ENCODE results near the gene AADACL4. TPM values are rescaled to one million over a fixed set of nuclear protein-coding genes. Genes with fewer than 3 reads are reported as not detected.

The AADACL4 gene
- polyA plus RNA-seq, 10 donors: not detected

DNA sequence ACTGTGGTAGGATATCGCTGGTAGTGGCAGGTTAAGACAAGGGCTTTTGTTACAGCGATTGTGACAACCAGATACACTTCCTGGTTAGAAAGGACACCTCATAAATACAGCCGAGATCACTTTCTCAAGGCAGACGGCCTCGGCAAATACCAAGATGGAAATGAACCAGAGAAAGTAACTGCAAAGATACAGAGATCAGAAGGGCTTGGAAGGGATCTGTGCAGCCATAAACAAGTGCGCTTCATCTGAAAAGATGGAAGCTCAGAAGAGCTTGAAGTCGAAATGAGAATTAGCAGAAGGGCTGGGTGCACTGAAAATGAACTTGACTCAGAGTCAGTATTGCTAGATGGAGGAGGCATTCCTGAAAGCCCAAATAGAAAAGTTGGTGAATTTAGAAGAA lies 32.9 kb upstream of the AADACL4 start:
- DNase-seq: no peak

DNA sequence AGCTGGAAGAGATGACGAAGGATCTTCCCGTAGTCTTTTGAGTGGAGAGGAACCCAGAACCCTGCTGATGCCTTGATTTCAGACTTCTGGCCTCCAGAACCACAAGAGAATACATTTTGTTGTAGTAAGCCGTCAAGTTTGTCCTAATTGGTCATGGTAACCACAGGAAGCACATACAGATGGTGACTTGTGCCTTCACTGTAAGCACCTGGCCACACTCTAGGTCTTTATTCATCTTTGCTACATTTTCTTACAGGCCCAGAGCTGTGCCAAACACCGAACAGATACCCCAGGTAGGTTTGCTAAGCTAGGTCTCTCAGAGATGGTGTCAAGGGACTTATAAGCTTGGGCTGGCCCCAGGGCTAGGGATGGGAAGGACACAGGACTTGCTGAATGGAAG lies 30.7 kb upstream of the AADACL4 start:
- DNase-seq: no peak

DNA sequence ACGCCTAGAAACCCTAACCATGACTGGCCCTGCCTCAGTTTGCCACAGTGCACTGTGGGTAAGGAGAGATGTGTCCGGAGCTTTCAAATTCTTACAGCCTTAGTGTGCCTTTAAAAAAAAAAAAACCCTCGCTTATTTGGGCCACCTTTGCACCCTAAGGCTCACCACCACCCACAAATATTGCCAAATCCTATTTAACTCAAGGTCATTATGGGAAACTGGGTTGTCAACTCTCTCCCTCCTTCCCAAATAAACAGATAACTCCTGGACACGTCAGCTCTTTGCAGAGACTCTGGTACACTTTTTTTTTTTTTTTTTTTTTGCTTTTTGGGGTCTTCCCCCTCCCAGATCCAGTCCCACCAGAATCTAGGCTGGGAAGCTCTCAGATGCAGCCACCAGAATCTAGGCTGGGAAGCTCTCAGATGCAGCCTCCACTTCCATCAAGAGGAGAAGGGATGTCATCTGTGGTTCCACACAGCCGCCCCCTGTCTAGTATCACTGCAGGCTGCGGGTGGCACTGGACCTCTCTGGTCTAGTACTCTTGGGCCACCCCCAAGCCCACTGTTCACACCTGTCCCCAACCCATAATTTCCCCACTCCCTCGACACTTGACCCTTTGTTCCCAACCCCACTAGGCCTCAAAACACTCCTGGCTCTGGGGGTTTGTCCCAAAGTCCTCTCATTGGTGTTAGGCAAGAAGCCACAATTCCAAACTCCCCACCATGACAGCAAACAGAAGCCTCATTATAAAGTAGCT lies 29.3 kb upstream of the AADACL4 start:
- no peak for DNase-seq

DNA sequence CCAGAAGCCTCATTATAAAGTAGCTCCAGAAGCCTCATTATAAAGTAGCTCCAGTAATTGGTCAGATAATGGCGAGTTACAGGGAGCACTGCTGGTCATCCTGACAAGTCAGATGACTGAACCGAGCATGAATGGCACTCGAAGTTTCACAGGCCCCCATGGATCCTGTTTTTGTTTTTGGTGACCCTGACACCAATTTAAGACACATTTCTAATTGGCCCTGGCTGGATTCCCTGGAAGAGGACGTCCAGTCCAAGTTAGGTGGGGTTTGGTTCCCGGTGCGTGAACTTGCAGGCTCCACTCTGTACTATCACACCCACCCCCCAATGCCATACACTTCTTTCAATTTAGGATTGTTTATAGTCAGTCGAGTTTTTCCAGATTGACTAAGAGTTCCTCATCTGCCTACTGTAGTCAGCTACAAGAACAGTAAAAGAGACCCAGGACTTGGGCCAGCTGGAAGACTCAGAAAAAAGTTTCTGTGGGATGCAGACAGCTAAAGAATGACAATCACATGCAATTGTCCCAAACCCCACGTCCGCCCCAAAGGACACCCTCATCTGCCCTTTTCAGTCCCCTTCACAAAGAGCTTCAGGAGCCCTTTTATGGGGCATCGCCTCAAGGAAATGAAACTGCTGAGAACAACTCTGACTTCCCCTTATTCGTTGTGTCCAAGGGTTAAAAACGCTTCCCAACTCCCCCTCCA lies 28.6 kb upstream of the AADACL4 start:
- DNase-seq: no peak

DNA sequence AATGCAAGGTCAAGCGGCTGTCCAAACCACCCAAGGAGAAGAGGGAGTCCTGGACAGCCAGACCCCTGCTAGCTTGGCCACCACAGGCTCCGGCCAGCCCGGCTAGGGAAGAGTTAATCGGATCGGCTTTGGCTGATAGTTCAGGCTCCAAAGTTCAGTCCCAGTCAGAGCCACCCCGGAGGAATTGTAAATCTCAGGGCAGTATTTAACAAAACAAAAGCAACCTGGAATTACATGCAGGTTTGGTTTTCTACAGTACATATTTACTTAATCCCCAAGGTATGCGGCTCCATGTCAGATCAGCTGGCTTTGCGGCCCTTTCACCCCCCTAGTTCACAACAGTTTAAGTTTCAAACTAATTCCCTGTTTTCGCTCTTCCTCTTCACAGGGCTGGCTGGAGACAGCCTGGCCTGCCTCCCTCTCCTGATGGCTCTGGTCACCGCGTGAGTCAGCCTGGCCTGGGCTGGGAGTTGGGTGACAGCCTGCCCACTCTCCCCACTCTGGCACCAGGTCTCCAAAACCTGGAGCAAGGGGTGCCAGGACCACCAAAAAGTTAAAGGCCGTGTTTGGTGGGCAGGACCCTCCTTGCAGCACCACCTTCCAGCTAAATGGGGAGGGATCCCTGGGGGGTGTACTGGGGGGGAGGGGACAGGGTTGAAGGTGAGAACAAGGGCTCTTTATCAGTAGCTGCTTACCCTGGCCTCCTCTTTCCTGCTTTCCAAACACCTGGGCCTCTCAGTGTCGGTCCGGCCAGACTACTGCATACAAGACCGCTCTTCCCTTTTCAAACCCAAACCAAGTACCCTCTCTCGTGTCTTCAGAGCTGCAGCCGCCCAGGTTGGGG lies 27.8 kb upstream of the AADACL4 start:
- peak in 2 of 3 donors; percentile 35 to 81 for DNase-seq

DNA sequence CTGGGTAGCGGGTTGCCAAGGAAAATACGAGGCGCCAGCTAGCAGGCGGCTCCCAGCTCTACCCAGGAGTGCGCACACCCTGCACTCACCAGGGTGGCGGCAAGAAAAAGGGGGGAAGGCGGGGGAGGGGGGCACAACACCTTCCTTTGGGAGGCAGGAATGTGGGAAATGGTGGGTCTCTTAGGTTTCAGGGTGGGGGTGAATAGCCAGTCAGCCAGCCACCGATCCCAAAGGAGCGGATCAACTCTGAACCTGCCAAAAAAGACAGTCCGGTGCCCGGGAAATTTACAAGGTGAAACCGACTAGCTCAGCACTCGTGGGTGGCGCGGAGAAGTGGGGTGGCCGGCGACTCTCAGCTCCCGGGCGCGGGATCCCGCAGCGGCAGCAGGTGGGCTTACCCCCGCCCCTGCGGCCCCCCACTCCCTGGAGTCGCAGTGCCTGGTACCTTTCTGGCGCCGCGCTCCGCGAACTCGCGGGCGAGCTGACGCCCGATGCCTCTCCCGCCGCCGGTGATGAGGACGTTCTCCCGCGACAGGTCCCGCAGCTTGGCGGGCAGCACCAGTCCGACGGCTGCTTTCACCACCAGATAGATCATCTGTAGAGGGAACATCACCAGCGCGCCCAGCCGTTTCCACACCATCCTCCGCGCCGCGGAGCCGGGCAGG lies 27.0 kb upstream of the AADACL4 start:
- DNase-seq: peak in 1 of 3 donors; percentile 65

DNA sequence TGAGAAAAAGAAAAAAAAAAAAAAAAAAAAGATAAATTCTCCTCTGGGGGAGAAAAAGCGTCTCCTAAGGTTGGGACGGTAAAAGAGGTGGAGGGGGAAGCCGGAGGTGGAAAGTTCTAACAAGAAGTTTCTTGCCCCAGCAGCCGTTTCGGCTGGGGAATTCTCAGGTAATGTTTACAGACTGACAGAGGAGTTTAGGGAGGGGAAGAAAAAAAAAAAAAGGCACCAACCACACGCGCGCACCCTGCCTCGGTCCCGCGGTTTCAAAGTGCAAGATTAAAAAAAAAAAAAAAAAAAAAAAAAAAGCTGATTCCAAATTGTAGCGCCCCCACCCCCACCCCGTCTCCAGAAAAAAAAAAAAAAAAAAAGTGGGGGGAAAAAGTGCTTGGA lies 26.4 kb upstream of the AADACL4 start:
- no peak for DNase-seq

DNA sequence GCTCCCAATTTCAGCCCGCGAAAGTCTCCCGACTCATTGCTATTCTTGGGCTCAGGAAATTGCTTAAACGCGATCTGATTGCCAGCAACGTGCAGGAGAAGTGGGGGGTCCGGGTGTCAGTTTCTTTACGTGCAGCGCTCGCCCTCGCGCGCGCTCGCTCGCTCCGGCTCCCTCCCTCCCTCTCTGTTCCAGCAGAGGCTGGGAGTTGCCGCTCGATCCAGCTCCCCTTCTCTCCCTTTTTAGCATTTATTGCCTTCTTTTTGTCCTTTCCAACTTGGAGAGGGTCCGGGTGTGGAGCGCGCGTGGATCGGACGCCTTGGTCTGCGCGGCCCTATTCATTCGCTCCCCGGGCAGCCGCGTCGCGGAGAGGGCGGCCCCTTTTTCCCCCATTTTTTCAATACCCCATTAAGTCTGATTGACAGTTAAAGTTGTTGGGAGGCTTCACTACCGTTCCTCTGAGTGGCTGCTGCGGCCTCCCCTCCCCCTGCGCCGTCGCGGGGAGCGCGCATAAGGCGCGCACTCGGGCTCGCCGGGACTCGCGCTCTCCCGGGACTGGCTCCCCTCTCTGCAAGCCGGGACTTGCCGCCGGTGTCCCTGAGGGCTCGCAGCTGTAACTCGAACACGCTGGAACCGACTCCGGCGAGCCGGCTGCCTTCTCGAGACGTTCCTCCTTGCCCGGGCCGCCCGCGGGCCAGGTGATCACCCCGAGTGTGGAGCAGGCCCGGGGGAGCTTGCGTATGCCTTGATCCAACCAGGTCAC lies 25.8 kb upstream of the AADACL4 start, which contains the start of gene DHRS3:
Gene DHRS3, minus strand, starts transcription at position 310 of the 760 bp plus-strand sequence. CDS start 862 bp downstream, outside the sequence.
- peak; percentile 84 to 95 (median 89) for DNase-seq

DNA sequence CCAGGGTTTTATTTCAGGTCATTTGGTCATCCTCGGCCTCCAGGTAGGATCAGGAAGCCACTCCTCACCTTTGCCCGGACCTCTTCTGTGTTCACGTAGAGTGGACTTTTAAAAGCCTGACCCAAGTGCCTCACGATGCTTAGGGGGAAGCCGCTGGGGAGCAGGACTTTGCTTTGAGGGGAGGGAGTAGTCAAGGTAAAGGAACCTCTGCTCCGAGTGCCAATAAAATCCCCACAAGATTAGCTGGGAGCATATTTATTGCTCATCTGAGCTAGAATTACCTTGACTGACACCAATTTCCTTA lies 25.3 kb upstream of the AADACL4 start:
- no peak for DNase-seq

DNA sequence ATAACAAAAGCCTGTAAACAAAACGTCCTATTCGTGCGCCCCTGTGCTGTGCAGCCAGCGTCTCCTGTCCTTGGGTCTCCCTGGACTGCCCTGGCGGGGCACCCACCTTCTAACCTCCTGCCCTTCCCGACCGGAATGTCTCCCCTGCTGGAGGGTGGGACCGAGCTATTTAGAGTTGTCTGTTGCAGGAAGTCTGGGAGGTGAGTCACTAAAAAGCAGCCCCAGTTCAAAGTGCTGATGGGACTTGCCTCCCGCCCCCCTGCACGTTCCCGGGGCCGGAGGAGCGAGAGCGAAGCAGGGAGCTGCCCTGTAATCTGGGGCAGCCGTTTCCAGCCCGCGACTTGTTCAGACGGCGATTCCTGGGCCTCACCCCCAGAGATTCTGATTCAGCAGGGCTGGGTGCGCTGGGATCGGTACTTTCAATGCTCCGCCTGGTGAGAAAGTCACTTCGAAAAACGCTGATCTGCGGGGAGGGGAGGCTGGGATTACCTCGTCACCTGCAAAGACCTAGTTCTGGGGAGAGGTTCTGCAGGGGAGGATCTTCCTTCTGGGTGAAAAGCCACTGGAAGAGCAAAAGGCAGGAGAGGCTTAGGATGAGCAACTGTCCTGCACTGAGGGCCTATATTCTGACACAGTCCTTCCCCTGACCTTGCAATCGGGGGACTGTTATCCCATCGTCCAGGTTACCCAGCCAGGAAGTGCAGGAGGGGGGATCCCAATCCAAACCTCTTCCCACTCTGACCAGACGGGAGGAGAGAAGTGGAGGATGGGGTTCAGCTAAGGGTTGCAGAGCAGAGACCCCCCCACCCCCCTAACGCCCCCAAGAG lies 24.7 kb upstream of the AADACL4 start:
- peak; percentile 64 to 85 (median 78) for DNase-seq

DNA sequence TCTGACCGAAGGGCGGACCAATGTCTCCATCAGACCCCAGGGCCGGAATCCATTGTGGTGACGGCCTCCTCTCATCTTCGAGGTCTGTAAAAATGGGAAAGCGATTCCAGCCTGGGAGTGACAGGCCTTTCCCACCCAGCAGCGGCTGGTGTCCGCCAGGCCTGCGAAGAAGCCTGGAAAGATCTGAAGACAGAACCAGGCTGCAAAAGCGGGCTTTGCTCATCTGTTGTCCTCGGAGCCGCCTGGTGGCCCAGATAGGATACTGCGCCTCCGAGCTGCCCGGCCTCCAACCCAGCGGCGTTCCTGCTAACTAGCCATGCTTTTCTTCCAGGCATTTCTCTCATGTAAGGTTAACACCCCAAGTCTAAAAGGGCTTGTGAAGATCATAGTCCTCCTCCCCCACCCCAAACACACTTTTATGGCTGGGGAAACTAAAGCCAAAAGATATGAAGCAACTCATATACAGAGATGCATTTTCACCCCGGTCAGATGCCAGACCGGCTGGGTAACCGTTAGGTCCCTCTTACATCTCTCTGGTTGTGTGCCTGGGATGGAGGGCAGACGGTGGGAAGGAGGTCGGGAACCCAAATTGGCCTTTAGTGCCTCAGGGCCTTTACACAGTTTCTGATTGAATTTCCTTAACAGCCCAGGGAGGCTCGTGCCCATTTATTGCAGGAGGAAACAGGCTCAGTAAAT lies 23.9 kb upstream of the AADACL4 start:
- DNase-seq: peak; percentile 87 to 94 (median 91)

DNA sequence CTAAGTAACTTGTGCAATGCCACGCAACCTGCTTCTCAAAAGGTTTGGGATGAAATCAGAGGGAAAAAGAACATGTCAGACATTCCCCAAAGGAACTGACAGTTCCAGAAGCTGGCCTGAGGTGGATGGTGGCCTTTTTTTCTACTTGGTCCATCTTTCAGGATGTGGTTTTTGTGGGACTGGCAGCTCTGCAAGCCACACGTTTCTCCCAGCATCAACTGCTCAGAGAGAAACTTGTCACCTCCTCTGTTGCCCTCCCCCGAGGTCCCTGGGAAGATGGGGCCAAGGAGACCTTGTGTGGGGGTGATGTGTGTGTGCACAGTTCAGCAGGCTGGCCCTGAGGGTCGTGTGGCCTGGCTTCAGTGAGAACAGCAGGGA lies 23.4 kb upstream of the AADACL4 start:
- DNase-seq: no peak

DNA sequence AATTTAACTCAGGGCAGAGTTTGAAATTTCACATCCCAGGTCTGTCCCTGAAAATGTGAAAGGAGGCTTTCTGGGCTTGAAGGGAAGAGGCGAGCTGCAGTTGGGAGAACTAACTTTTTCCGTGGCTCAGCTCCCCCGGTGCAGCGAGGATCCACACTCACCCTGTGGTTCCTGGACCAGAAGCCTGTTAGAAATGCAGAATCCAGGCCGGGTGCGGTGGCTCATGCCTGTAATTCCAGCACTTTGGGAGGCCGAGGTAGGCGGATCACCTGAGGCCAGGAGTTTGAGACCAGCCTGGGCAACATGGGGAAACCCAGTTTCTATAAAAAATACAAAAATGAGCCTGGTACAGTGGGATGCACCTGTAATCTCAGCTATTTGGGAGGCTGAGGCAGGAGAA lies 23.0 kb upstream of the AADACL4 start:
- DNase-seq: no peak

DNA sequence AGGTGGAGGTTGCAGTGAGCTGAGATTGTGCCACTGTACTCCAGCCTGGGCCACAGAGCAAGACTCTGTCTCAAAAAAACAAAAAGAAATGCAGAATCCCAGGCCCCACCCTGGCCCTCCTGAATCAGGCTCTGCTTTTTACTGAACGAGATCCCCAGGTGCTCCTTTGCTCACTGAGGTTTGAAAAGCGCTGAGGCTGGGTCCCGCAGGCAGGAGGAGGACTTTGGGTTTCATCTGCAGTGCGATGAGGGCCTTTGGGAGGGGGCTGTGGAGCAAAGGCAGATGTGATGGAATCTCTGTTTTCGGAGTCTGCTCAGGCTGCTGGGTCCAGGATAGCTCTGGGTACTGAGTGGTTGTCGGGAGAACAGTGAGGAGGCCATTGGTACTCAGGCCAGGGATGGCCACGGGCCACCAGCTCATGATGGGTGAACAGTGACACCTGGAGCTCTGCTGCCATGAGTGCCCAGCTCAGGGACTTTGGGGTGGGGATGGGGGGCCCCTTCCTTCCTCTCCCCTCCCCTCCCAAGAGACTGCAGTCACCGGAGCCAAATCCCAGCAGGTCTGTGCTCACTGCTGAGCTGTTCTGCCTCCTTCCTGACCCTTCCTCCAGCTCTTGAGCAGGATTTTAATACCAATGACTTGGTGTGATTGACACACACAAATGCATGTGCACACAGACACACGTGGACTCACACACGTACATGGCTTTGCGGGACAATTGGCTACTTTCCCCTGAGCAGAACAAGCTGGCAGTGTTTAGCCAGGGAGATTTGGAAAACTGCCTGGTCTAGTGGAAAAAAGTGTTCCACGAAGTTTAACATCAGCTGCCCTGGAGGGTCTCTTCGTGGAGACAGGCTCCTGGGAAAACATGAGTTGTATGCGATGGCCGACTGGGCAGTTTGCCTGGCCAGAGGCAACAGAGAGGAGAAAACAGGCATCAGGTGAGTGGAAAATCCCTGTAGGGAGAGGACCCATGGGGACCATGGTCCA lies 22.2 kb upstream of the AADACL4 start:
- DNase-seq: peak; percentile 28 to 71 (median 49)

DNA sequence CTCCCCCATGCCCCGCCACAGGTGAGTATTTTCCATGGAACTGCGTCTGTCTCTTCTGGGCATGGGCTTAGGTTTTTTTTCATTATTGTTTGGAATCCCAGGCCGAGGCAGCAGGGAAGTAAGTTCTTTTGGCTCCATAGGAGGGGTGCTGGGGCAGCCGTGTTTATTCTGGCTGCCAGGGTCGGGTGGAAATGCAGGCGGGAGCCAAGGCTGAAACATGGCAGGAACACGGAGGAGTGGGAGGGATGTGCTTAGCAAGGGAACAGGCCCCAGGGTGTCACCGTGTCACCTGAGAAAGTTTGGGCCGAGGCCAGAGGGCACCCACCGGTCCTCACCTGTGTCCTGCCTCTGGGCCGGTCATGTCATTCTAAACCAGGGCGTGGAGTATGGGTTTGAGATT lies 21.4 kb upstream of the AADACL4 start:
- DNase-seq: no peak

DNA sequence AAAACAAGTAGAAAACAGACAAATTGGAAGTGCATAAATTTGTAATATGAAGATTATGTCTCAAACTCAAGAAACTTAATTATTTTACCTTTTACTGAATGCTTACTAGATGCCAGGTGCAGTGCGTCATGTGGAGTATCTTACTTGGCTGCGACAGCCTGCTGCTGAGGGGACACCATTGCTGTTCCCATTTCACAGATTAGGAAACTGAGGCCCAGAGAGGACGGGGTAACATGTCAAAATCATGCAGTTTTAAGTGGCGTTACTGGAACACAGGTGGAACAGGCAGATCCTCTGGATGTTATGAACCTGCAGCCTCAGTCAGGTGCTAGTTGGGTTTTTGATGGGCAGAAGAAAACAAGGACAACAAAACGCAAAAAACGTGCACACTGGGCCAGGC lies 18.6 kb upstream of the AADACL4 start:
- DNase-seq: no peak

DNA sequence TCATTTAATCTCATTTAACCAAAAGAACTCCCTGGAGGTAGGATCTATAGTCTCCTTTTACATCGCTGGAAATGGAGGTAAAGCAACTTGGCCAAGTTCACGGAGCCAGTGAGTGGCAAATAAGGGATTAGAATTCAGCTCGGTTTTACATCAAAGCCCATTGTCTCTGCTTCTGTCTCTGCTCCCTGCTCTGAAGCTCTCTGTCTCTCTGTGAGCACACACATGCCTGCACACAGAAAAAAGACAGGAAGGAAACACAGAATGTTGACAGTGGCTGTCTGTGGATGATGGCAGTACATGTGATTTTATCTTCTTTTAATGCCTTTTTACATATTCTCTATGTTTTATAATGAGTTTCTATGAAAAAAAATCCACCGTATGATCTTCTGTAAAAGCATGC lies 17.0 kb upstream of the AADACL4 start:
- no peak for DNase-seq

DNA sequence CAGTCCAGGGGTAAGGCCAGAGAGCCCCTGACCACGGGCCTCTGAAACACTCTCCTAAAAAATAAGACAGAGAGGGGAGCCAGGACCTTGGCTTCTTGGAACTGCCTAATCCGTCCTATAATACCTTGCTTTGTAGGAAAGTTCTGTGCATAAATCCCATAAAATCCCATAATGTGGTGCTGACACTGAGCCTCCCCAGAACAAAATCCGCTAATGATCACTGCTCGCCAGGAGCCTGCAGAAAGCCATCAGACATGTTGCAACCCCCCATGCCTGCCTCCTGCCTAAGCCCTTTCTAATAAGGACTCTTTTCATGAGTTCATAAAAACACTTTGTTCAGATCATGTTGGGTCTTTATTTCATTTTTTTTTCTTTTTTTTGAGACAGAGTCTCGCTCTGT lies 16.6 kb upstream of the AADACL4 start:
- no peak for DNase-seq
